HepG2 (cell line): ENCODE results near the gene NME9. TPM values are rescaled to one million over a fixed set of nuclear protein-coding genes. Genes with fewer than 3 reads are reported as not detected.

ENCODE experiments used
- AHR ChIP-seq: IDR thresholded peaks from 2 replicates; pipeline ENCODE4 v1.6.1; 2018; ENCODE audit warnings: missing genetic modification reagents, missing compliant biosample characterization
- BCL6 ChIP-seq: IDR thresholded peaks from 2 replicates; pipeline ENCODE4 v1.6.1; 2016; ENCODE audit warnings: missing genetic modification reagents, missing compliant biosample characterization
- CHCHD3 ChIP-seq: sonication (generic); formaldehyde crosslinking; IDR thresholded peaks from 2 replicates; pipeline ENCODE4 v1.8.0; 2022; ENCODE audit warnings: mild to moderate bottlenecking, missing genetic modification reagents, moderate library complexity
- ELF4 ChIP-seq: sonication (generic); formaldehyde crosslinking; IDR thresholded peaks from 2 replicates; pipeline ENCODE4 v1.5.0; 2020; ENCODE audit warnings: missing genetic modification reagents, mild to moderate bottlenecking, moderate library complexity, borderline replicate concordance
- FOXA3 ChIP-seq: IDR thresholded peaks from 2 replicates; pipeline ENCODE4 v1.6.1; 2016; ENCODE audit warnings: missing genetic modification reagents, missing compliant biosample characterization
- KLF11 ChIP-seq: IDR thresholded peaks from 2 replicates; pipeline ENCODE4 v1.6.1; 2016; ENCODE audit warnings: missing compliant biosample characterization
- PITX1 ChIP-seq: sonication (generic); formaldehyde crosslinking; IDR thresholded peaks from 2 replicates; pipeline ENCODE4 v1.5.1; 2020; ENCODE audit warnings: mild to moderate bottlenecking, missing genetic modification reagents
- SMYD3 ChIP-seq: sonication (generic); formaldehyde crosslinking; IDR thresholded peaks from 2 replicates; pipeline ENCODE4 v1.8.1; 2023; ENCODE audit warnings: mild to moderate bottlenecking, missing genetic modification reagents
- SRSF9 ChIP-seq: fragments of 200-400 bp; formaldehyde crosslinking; IDR thresholded peaks from 2 replicates; pipeline ENCODE4 v1.6.1; 2018; ENCODE audit warnings: borderline replicate concordance, mild to moderate bottlenecking, low read depth, low read length; ENCODE audit not compliant: insufficient read depth, poor library complexity, severe bottlenecking
- TARDBP ChIP-seq: sonication (generic); formaldehyde crosslinking; IDR thresholded peaks from 2 replicates; pipeline ENCODE4 v1.8.0; 2022; ENCODE audit warnings: mild to moderate bottlenecking, missing genetic modification reagents
- TEAD3 ChIP-seq: optimal IDR thresholded peaks from 2 replicates; pipeline ENCODE3; 2016; ENCODE audit warnings: borderline replicate concordance
- TOE1 ChIP-seq: sonication (generic); formaldehyde crosslinking; IDR thresholded peaks from 2 replicates; pipeline ENCODE4 v1.4.0; 2020; ENCODE audit warnings: mild to moderate bottlenecking, missing genetic modification reagents
- TSC22D2 ChIP-seq: sonication (generic); formaldehyde crosslinking; IDR thresholded peaks from 2 replicates; pipeline ENCODE4 v1.5.1; 2020; ENCODE audit warnings: missing genetic modification reagents, mild to moderate bottlenecking, borderline replicate concordance
- ZBTB8A ChIP-seq: sonication (generic); formaldehyde crosslinking; IDR thresholded peaks from 2 replicates; pipeline ENCODE4 v1.4.0; 2020; ENCODE audit warnings: mild to moderate bottlenecking, low read depth, missing genetic modification reagents, borderline replicate concordance
- ZEB1 ChIP-seq: IDR thresholded peaks from 2 replicates; pipeline ENCODE4 v1.6.1; 2012; ENCODE audit warnings: mild to moderate bottlenecking, low read depth, inconsistent platforms; ENCODE audit not compliant: insufficient replicate concordance
- ZNF30 ChIP-seq: sonication (generic); formaldehyde crosslinking; IDR thresholded peaks from 2 replicates; pipeline ENCODE4 v1.5.0; 2020; ENCODE audit warnings: mild to moderate bottlenecking, missing genetic modification reagents
- ZNF33A ChIP-seq: sonication (generic); formaldehyde crosslinking; IDR thresholded peaks from 2 replicates; pipeline ENCODE4 v1.5.1; 2020; ENCODE audit warnings: missing genetic modification reagents, mild to moderate bottlenecking, moderate library complexity, borderline replicate concordance
- ZNF34 ChIP-seq: sonication (generic); formaldehyde crosslinking; IDR thresholded peaks from 2 replicates; pipeline ENCODE4 v1.4.0; 2020; ENCODE audit warnings: mild to moderate bottlenecking, missing genetic modification reagents, borderline replicate concordance
- ZNF572 ChIP-seq: sonication (generic); formaldehyde crosslinking; IDR thresholded peaks from 2 replicates; pipeline ENCODE4 v1.5.1; 2020; ENCODE audit warnings: mild to moderate bottlenecking, missing genetic modification reagents
- ZNF652 ChIP-seq: IDR thresholded peaks from 2 replicates; pipeline ENCODE4 v1.6.1; 2016; ENCODE audit warnings: low read depth, borderline replicate concordance
- ZNF766 ChIP-seq: sonication (generic); formaldehyde crosslinking; IDR thresholded peaks from 2 replicates; pipeline ENCODE4 v1.5.0; 2020; ENCODE audit warnings: missing genetic modification reagents, borderline replicate concordance
- ZNF788 ChIP-seq: sonication (generic); formaldehyde crosslinking; IDR thresholded peaks from 2 replicates; pipeline ENCODE4 v1.5.0; 2020; ENCODE audit warnings: mild to moderate bottlenecking, missing genetic modification reagents, borderline replicate concordance
- ZSCAN12 ChIP-seq: sonication (generic); formaldehyde crosslinking; IDR thresholded peaks from 2 replicates; pipeline ENCODE4 v1.9.0; 2021; ENCODE audit warnings: mild to moderate bottlenecking, missing genetic modification reagents
- polyA plus RNA-seq, 8 experiments: library from polyadenylated mRNA; depleted of rRNA in 3 of 8; stranded (reverse) in 7 of 8; unstranded in 1 of 8; fragments of >200 nt; fragmentation: Illumina TruSeq in 4 of 8; extraction: Trizol in 4 of 8; gene quantifications; 2 replicates each; pipeline versions ENCODE4 v1.2.1 to v1.2.3, GENCODE V29; 2011 to 2016; ENCODE audit warnings: low read depth in 4 of 8, missing spikeins in 1 of 8, mixed read lengths in 1 of 8; ENCODE audit not compliant: insufficient read depth in 1 of 8
- total RNA-seq, 5 experiments: library from RNA; depleted of rRNA; stranded (reverse); fragments of >200 nt; fragmentation: Illumina TruSeq; extraction: Trizol; gene quantifications; 2 replicates each; pipeline ENCODE4 v1.2.3, GENCODE V29; 2016; ENCODE audit warnings: low read depth in 1 of 5
- TF ChIP-seq, protein P1 (sequence below): sonication (generic); formaldehyde crosslinking; IDR thresholded peaks from 2 replicates; pipeline ENCODE4 v1.5.1; 2020; ENCODE audit warnings: missing genetic modification reagents, mild to moderate bottlenecking, borderline replicate concordance
- TF ChIP-seq, protein P2 (sequence below): IDR thresholded peaks from 2 replicates; pipeline ENCODE4 v1.6.1; 2016; ENCODE audit warnings: missing biosample characterization, missing genetic modification reagents, low read depth
- TF ChIP-seq, protein P3 (sequence below): sonication (generic); formaldehyde crosslinking; IDR thresholded peaks from 2 replicates; pipeline ENCODE4 v1.8.1; 2023; ENCODE audit warnings: mild to moderate bottlenecking, missing genetic modification reagents, borderline replicate concordance

NME9 gene
- total and polyA plus RNA-seq, 2 of the 13 experiments (the other 11 are each of a cell fraction or from before 2014, with no cell fraction given), result not detected

DNA sequence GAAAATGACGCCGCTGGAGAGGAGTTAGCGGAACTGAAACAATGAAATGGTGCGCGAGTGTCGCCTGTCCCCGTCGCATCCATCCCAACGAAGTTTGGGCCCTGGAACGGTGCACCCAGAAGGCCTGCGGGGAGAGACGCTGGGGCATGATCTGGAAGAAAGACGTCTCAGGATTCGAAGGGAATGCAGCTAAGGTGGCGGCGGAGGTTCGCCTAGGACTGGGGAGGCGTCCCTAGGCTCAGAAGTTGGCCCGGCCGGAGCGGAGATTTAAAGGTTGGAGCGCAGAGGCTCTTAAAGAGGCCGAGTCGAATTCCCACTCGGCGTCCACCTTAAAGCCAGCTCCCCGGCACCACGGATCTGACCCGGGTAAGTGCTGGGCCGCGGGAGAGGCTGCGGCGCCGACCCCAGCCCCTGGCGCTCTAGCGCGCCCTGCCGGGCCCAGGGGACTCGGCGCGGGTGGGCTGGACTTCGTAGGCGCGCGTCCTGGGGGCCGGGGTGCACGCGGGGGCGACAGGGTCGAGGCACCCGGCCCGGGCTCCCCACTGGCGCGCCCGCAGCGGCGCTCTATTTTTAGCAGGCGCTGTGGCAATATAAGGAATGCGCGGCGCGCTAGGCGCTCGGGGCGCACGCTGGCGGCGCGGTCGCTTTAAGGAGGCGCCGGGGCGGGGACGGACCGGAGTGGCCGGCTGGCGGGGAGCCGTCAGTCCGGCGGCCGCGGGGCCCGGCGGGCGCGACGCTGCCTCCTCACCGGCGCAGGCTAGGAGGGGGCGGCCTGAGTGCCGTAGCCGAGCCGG is 18.5 kb upstream of the NME9 start, which contains the start of gene MRAS (continued):
- TF ChIP-seq, protein P1, sequence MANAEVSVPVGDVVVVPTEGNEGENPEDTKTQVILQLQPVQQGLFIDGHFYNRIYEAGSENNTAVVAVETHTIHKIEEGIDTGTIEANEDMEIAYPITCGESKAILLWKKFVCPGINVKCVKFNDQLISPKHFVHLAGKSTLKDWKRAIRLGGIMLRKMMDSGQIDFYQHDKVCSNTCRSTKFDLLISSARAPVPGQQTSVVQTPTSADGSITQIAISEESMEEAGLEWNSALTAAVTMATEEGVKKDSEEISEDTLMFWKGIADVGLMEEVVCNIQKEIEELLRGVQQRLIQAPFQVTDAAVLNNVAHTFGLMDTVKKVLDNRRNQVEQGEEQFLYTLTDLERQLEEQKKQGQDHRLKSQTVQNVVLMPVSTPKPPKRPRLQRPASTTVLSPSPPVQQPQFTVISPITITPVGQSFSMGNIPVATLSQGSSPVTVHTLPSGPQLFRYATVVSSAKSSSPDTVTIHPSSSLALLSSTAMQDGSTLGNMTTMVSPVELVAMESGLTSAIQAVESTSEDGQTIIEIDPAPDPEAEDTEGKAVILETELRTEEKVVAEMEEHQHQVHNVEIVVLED (CRISPR knock-in tag), result no peak
- TF ChIP-seq CHCHD3 (CRISPR knock-in tag), result no peak
- no peak for TF ChIP-seq ZBTB8A
- no peak for TF ChIP-seq SRSF9
- no peak for TF ChIP-seq AHR (CRISPR knock-in tag)
- TF ChIP-seq ZNF33A, result no peak
- TF ChIP-seq TOE1 (CRISPR knock-in tag), result no peak
- TF ChIP-seq ZSCAN12, result no peak
- no peak for TF ChIP-seq KLF11 (CRISPR knock-in tag)
- TF ChIP-seq ZNF652 (CRISPR knock-in tag), result no peak
- no peak for TF ChIP-seq ZNF34 (CRISPR knock-in tag)
- peak; percentile 43; the same call in 1 of the 2 replicates for TF ChIP-seq TARDBP
- TF ChIP-seq ZNF572 (CRISPR knock-in tag), result no peak
- TF ChIP-seq PITX1 (CRISPR knock-in tag), result no peak
- TF ChIP-seq ZNF788, result no peak
- TF ChIP-seq BCL6 (CRISPR knock-in tag), result peak; percentile 13; the same call in 1 of the 2 replicates
- no peak for TF ChIP-seq SMYD3
- no peak for TF ChIP-seq ZNF766 (CRISPR knock-in tag)
- TF ChIP-seq FOXA3 (CRISPR knock-in tag), result no peak
- TF ChIP-seq TEAD3 (CRISPR knock-in tag), result no peak
- TF ChIP-seq, protein P2, sequence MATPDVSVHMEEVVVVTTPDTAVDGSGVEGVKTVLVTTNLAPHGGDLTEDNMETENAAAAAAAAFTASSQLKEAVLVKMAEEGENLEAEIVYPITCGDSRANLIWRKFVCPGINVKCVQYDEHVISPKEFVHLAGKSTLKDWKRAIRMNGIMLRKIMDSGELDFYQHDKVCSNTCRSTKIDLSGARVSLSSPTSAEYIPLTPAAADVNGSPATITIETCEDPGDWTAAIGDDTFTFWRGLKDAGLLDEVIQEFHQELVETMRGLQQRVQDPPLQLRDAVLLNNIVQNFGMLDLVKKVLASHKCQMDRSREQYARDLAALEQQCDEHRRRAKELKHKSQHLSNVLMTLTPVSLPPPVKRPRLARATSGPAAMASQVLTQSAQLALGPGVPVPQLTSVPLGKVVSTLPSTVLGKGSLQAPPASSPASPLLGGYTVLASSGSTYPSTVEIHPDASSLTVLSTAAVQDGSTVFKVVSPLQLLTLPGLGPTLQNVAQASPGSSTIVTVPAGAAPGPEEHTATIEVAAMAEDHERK (CRISPR knock-in tag), result no peak
- TF ChIP-seq, protein P3, sequence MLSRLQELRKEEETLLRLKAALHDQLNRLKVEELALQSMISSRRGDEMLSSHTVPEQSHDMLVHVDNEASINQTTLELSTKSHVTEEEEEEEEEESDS (CRISPR knock-in tag), result no peak
- TF ChIP-seq ELF4 (CRISPR knock-in tag), result no peak
- TF ChIP-seq ZEB1, result no peak
- TF ChIP-seq ZNF30 (CRISPR knock-in tag), result no peak
- TF ChIP-seq TSC22D2 (CRISPR knock-in tag), result no peak
